ENCODE data around the gene RCN2. TPM values are rescaled to one million over a fixed set of nuclear protein-coding genes. Genes with fewer than 3 reads are reported as not detected.
"Not testable (repeated sequence)": the region's sequence is repeated elsewhere in the genome, so short reads cannot be mapped to it uniquely, and the experiment has no call there.

The RCN2 gene
- 65.5 TPM for total RNA-seq

GRCh38 chr15:76931397-76932134 is at the start of gene RCN2:
Gene RCN2, plus strand, starts transcription at chr15:76931749. Its CDS starts 93 bp downstream, at chr15:76931842.
- no peaks in the 10 kb centered on the region for H3K4me1 ChIP-seq
- no peaks in the 10 kb centered on the region for H3K27me3 ChIP-seq
- peak within 1 kb of the TSS; percentile 69 to 97 for H3K4me3 ChIP-seq
- intact Hi-C loops (cut with DNase I), result loop anchor here (1.0 to 10.0 kb wide), 4 partner anchors 26 to 566 kb away; partner anchors contain the start of genes HMG20A, PEAK1, SCAPER and TSPAN3
- no peaks in the 10 kb centered on the region for H3K9me3 ChIP-seq
- H3K27ac ChIP-seq, result peak within 1 kb of the TSS; percentile 73 to 78
- DNase-seq (ENCODE audit: low spot score in 2 of 2), result peak; percentile 68 to 97
- TF ChIP-seq, protein P1, sequence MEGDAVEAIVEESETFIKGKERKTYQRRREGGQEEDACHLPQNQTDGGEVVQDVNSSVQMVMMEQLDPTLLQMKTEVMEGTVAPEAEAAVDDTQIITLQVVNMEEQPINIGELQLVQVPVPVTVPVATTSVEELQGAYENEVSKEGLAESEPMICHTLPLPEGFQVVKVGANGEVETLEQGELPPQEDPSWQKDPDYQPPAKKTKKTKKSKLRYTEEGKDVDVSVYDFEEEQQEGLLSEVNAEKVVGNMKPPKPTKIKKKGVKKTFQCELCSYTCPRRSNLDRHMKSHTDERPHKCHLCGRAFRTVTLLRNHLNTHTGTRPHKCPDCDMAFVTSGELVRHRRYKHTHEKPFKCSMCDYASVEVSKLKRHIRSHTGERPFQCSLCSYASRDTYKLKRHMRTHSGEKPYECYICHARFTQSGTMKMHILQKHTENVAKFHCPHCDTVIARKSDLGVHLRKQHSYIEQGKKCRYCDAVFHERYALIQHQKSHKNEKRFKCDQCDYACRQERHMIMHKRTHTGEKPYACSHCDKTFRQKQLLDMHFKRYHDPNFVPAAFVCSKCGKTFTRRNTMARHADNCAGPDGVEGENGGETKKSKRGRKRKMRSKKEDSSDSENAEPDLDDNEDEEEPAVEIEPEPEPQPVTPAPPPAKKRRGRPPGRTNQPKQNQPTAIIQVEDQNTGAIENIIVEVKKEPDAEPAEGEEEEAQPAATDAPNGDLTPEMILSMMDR (IDR thresholded peaks at IDR 0.05), result no peak
- H3K36me3 ChIP-seq, result peaks cover 7 to 22% of the 10 kb centered on the region in 2 donors

GRCh38 chr15:76885212-76885611 is 46.3 kb upstream of the RCN2 start:
- Histone ChIP-seq H3K27ac (no peak overlapping the region), H3K27me3 (no peaks in the 10 kb centered on the region), H3K9me3 (no peaks in the 10 kb centered on the region), H3K36me3 (peaks cover 6 to 21% of the 10 kb centered on the region in 2 donors), H3K4me1 (no peaks in the 10 kb centered on the region), H3K4me3 (no peak overlapping the region)
- intact Hi-C loops (cut with DNase I), result no loop called here
- no peak for DNase-seq (ENCODE audit: low spot score in 2 of 2)
- TF ChIP-seq, protein P1 (IDR thresholded peaks at IDR 0.05), result no peak

DNA sequence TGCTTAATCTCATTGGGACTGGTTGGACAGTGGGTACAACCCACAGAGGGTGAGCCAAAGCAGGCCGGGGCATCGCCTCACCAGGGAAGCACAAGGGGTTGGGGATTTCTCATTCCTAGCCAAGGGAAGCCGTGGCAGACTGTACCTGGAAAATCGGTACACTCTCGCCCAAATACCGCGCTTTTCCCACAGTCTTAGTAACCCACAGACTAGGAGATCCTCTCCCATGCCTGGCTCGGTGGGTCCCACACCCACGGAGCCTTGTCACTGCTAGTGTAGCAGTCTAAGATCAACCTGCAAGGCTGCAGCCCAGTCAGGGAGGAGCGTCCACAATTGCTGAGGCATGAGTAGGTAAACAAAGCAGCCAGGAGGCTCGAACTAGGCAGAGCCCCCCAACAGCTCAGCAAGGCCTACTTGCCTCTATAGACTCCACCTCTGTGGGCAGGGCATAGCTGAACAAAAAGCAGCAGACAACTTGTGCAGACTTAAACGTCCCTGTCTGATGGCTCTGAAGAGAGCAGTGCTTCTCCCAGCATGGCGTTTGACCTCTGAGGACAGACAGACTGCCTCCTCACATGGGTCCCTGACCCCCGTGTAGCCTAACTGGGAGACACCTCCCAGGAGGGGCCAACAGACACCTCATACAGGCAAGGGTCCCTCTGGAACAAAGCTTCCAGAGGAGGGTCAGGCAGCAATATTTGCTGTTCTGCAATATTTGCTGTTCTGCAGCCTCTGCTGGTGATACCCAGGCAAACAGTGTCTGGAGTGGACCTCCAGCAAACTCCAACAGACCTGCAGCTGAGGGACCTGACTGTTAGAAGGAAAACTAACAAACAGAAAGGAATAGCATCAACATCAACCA is 44.0 kb upstream of the RCN2 start:
- H3K27ac ChIP-seq; H3K4me3 ChIP-seq; intact Hi-C loops (cut with DNase I); H3K27me3 ChIP-seq; DNase-seq (ENCODE audit: low spot score in 2 of 2); H3K9me3 ChIP-seq; H3K4me1 ChIP-seq: not testable (repeated sequence)
- peaks cover 6 to 10% of the 10 kb centered on the region in 2 donors for H3K36me3 ChIP-seq

- H3K4me3 ChIP-seq; intact Hi-C loops (cut with DNase I); H3K9me3 ChIP-seq; H3K27ac ChIP-seq; H3K27me3 ChIP-seq; DNase-seq (ENCODE audit: low spot score in 2 of 2); H3K36me3 ChIP-seq; H3K4me1 ChIP-seq: not testable (repeated sequence)
These were observed 38.7 kb upstream of the RCN2 start for GRCh38 chr15:76892836-76893235.

- intact Hi-C loops (cut with DNase I), result no loop called here
- TF ChIP-seq, protein P1 (IDR thresholded peaks at IDR 0.05), result no peak
- no peaks in the 10 kb centered on the region for H3K4me1 ChIP-seq
- H3K36me3 ChIP-seq, result no peaks in the 10 kb centered on the region
- H3K27me3 ChIP-seq, result no peaks in the 10 kb centered on the region
- no peak overlapping the region for H3K27ac ChIP-seq
- H3K4me3 ChIP-seq, result no peak overlapping the region
- H3K9me3 ChIP-seq, result peaks cover 0 to 5% of the 10 kb centered on the region in 2 donors
- no peak for DNase-seq (ENCODE audit: low spot score in 2 of 2)
These were observed 37.4 kb upstream of the RCN2 start for GRCh38 chr15:76894174-76894573.

GRCh38 chr15:76898102-76898501 is 33.4 kb upstream of the RCN2 start:
- H3K27me3 ChIP-seq, result no peaks in the 10 kb centered on the region
- H3K4me1 ChIP-seq, result no peaks in the 10 kb centered on the region
- DNase-seq (ENCODE audit: low spot score in 2 of 2), result no peak
- TF ChIP-seq, protein P1 (IDR thresholded peaks at IDR 0.05), result no peak
- H3K4me3 ChIP-seq, result no peak overlapping the region
- H3K9me3 ChIP-seq, result no peaks in the 10 kb centered on the region
- H3K36me3 ChIP-seq, result no peaks in the 10 kb centered on the region
- H3K27ac ChIP-seq, result no peak overlapping the region
- intact Hi-C loops (cut with DNase I), result no loop called here

DNA sequence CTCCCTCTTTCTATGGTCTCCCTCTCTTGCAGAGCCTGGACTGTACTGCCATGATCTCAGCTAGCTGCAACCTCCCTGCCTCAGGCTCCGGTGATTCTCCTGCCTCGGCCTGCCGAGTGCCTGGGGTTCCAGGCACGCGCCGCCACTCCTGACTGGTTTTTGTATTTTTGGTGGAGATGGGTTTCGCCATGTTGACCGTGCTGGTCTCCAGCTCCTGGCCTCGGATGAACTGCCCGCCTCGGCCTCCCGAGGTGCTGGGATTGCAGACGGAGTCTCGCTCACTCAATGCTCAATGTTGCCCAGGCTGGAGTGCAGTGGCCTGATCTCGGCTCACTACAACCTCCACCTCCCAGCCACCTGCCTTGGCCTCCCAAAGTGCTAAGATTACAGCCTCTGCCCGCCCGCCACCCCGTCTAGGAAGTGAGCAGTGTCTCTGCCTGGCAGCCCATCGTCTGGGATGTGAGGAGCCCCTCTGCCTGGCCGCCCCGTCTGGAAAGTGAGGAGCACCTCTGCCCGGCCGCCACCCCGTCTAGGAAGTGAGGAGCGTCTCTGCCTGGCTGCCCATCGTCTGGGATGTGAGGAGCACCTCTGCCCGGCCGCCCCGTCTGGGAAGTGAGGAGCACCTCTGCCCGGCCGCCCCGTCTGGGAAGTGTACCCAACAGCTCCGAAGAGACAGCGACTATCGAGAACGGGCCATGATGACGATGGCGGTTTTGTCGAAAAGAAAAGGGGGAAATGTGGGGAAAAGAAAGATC is 32.2 kb upstream of the RCN2 start:
- H3K36me3 ChIP-seq, result not testable (repeated sequence)

GRCh38 chr15:76899931-76900310 is 31.6 kb upstream of the RCN2 start:
- H3K9me3 ChIP-seq; intact Hi-C loops (cut with DNase I); H3K27ac ChIP-seq; DNase-seq (ENCODE audit: low spot score in 2 of 2); H3K36me3 ChIP-seq; H3K4me1 ChIP-seq; H3K27me3 ChIP-seq; H3K4me3 ChIP-seq: not testable (repeated sequence)

More for the DNA sequence above, 32.2 kb upstream of the RCN2 start:
- H3K27ac ChIP-seq; H3K9me3 ChIP-seq; intact Hi-C loops (cut with DNase I); DNase-seq (ENCODE audit: low spot score in 2 of 2); H3K4me3 ChIP-seq; H3K27me3 ChIP-seq; H3K4me1 ChIP-seq: not testable (repeated sequence)

Measured in ascending aorta (tissue), 2 donors.